Measurements from ENCODE around the gene MYNN.

MYNN gene

GRCh38 chr3:169804681-169805080 is 31.5 kb downstream of the MYNN start:
- Mint-ChIP-seq H3K4me3 (no peak overlapping the region), H3K36me3 (ENCODE audit: low read depth) (no peaks in the 10 kb centered on the region), H3K9me3 (no peaks in the 10 kb centered on the region), H3K27ac (no peak overlapping the region), H3K27me3 (no peaks in the 10 kb centered on the region), H3K4me1 (ENCODE audit: low read depth) (no peaks in the 10 kb centered on the region)

- Mint-ChIP-seq H3K27ac (no peak overlapping the region), H3K4me1 (ENCODE audit: low read depth) (peaks cover 24% of the 10 kb centered on the region), H3K4me3 (no peak overlapping the region), H3K27me3 (no peaks in the 10 kb centered on the region), H3K36me3 (ENCODE audit: low read depth) (no peaks in the 10 kb centered on the region), H3K9me3 (no peaks in the 10 kb centered on the region)
These were observed 36.1 kb downstream of the MYNN start for GRCh38 chr3:169809230-169809795.

GRCh38 chr3:169811631-169812331 is 38.6 kb downstream of the MYNN start:
- peak overlapping the region; percentile 79 for H3K4me3 Mint-ChIP-seq
- H3K9me3 Mint-ChIP-seq: peaks cover 8% of the 10 kb centered on the region
- peak overlapping the region; percentile 61 for H3K27ac Mint-ChIP-seq
- H3K27me3 Mint-ChIP-seq: peaks cover 6% of the 10 kb centered on the region
- H3K4me1 Mint-ChIP-seq (ENCODE audit: low read depth): peaks cover 25% of the 10 kb centered on the region
- H3K36me3 Mint-ChIP-seq (ENCODE audit: low read depth): peaks cover 5% of the 10 kb centered on the region

- Mint-ChIP-seq H3K4me1 (ENCODE audit: low read depth) (peaks cover 25% of the 10 kb centered on the region), H3K27ac (peak within 1 kb of the TSS; percentile 69), H3K27me3 (peaks cover 6% of the 10 kb centered on the region), H3K9me3 (peaks cover 8% of the 10 kb centered on the region), H3K36me3 (ENCODE audit: low read depth) (peaks cover 5% of the 10 kb centered on the region), H3K4me3 (peak within 1 kb of the TSS; percentile 79)
These were observed 39.4 kb downstream of the MYNN start, which contains the start of the genes LRRC34 and LRRIQ4 for GRCh38 chr3:169812332-169813235. TSS of gene LRRC34 (minus strand) at chr3:169812904. CDS start at chr3:169812548, 356 bp downstream. TSS of gene LRRIQ4 (plus strand) at chr3:169812870. CDS start at chr3:169821922, 9,052 bp downstream.

GRCh38 chr3:169813278-169813677 is 40.1 kb downstream of the MYNN start:
- peak overlapping the region; percentile 69 for H3K27ac Mint-ChIP-seq
- peaks cover 8% of the 10 kb centered on the region for H3K9me3 Mint-ChIP-seq
- H3K4me1 Mint-ChIP-seq (ENCODE audit: low read depth): peaks cover 25% of the 10 kb centered on the region
- H3K4me3 Mint-ChIP-seq: peak overlapping the region; percentile 79
- H3K36me3 Mint-ChIP-seq (ENCODE audit: low read depth): peaks cover 5% of the 10 kb centered on the region
- H3K27me3 Mint-ChIP-seq: peaks cover 7% of the 10 kb centered on the region

GRCh38 chr3:169813757-169814517 is 40.7 kb downstream of the MYNN start:
- Mint-ChIP-seq H3K4me1 (ENCODE audit: low read depth) (peaks cover 25% of the 10 kb centered on the region), H3K27me3 (peaks cover 9% of the 10 kb centered on the region), H3K36me3 (ENCODE audit: low read depth) (peaks cover 5% of the 10 kb centered on the region), H3K9me3 (peaks cover 8% of the 10 kb centered on the region), H3K27ac (peak overlapping the region; percentile 69), H3K4me3 (peak overlapping the region; percentile 79)

GRCh38 chr3:169815590-169816150 is 42.5 kb downstream of the MYNN start:
- Mint-ChIP-seq H3K4me1 (ENCODE audit: low read depth) (peaks cover 25% of the 10 kb centered on the region), H3K4me3 (no peak overlapping the region), H3K36me3 (ENCODE audit: low read depth) (peaks cover 5% of the 10 kb centered on the region), H3K27ac (no peak overlapping the region), H3K27me3 (peaks cover 9% of the 10 kb centered on the region), H3K9me3 (peaks cover 8% of the 10 kb centered on the region)

GRCh38 chr3:169818316-169818715 is 45.1 kb downstream of the MYNN start:
- no peak overlapping the region for H3K4me3 Mint-ChIP-seq
- H3K4me1 Mint-ChIP-seq (ENCODE audit: low read depth): peaks cover 12% of the 10 kb centered on the region
- peaks cover 8% of the 10 kb centered on the region for H3K9me3 Mint-ChIP-seq
- no peak overlapping the region for H3K27ac Mint-ChIP-seq
- H3K27me3 Mint-ChIP-seq: peaks cover 9% of the 10 kb centered on the region
- peaks cover 5% of the 10 kb centered on the region for H3K36me3 Mint-ChIP-seq (ENCODE audit: low read depth)

GRCh38 chr3:169822091-169822490 is 48.9 kb downstream of the MYNN start:
- Mint-ChIP-seq H3K4me3 (no peak overlapping the region), H3K4me1 (ENCODE audit: low read depth) (no peaks in the 10 kb centered on the region), H3K27me3 (peaks cover 4% of the 10 kb centered on the region), H3K27ac (no peak overlapping the region), H3K36me3 (ENCODE audit: low read depth) (no peaks in the 10 kb centered on the region), H3K9me3 (no peaks in the 10 kb centered on the region)

GRCh38 chr3:169822540-169822939 is 49.3 kb downstream of the MYNN start:
- H3K36me3 Mint-ChIP-seq (ENCODE audit: low read depth): no peaks in the 10 kb centered on the region
- no peaks in the 10 kb centered on the region for H3K4me1 Mint-ChIP-seq (ENCODE audit: low read depth)
- H3K27ac Mint-ChIP-seq: no peak overlapping the region
- H3K27me3 Mint-ChIP-seq: peaks cover 4% of the 10 kb centered on the region
- no peaks in the 10 kb centered on the region for H3K9me3 Mint-ChIP-seq
- no peak overlapping the region for H3K4me3 Mint-ChIP-seq

- Mint-ChIP-seq H3K4me3 (no peak overlapping the region), H3K9me3 (no peaks in the 10 kb centered on the region), H3K27me3 (peaks cover 4% of the 10 kb centered on the region), H3K36me3 (ENCODE audit: low read depth) (no peaks in the 10 kb centered on the region), H3K4me1 (ENCODE audit: low read depth) (no peaks in the 10 kb centered on the region), H3K27ac (no peak overlapping the region)
These were observed 49.8 kb downstream of the MYNN start for GRCh38 chr3:169822983-169823382.

GRCh38 chr3:169825316-169825715 is 52.1 kb downstream of the MYNN start:
- H3K36me3 Mint-ChIP-seq (ENCODE audit: low read depth): no peaks in the 10 kb centered on the region
- H3K4me1 Mint-ChIP-seq (ENCODE audit: low read depth): no peaks in the 10 kb centered on the region
- no peak overlapping the region for H3K4me3 Mint-ChIP-seq
- H3K27me3 Mint-ChIP-seq: no peaks in the 10 kb centered on the region
- H3K9me3 Mint-ChIP-seq: no peaks in the 10 kb centered on the region
- H3K27ac Mint-ChIP-seq: no peak overlapping the region

- Mint-ChIP-seq H3K27me3 (no peaks in the 10 kb centered on the region), H3K27ac (no peak overlapping the region), H3K9me3 (no peaks in the 10 kb centered on the region), H3K4me3 (no peak overlapping the region), H3K36me3 (ENCODE audit: low read depth) (no peaks in the 10 kb centered on the region), H3K4me1 (ENCODE audit: low read depth) (no peaks in the 10 kb centered on the region)
These were observed 54.5 kb downstream of the MYNN start for GRCh38 chr3:169827712-169828111.

GRCh38 chr3:169835533-169835932 is 62.3 kb downstream of the MYNN start:
- Mint-ChIP-seq H3K4me3 (no peak overlapping the region), H3K27me3 (peaks cover 3% of the 10 kb centered on the region), H3K36me3 (ENCODE audit: low read depth) (no peaks in the 10 kb centered on the region), H3K4me1 (ENCODE audit: low read depth) (peaks cover 4% of the 10 kb centered on the region), H3K27ac (no peak overlapping the region), H3K9me3 (no peaks in the 10 kb centered on the region)
